Right cardiac atrium (tissue), 5 donors: Measurements from ENCODE around the gene SLC28A1. TPM values are rescaled to one million over a fixed set of nuclear protein-coding genes. Genes with fewer than 3 reads are reported as not detected.

Experiments
- ATAC-seq, 2 donors: fragments of 200-7000 bp; cut with Tn5 transposase; one replicate each; pipeline versions ENCODE4 v1.8.0 to v1.9.1; 2020; ENCODE audit warnings: moderate library complexity in 2 of 2, mild to moderate bottlenecking in 1 of 2
- DNase-seq, 3 donors: peaks; one replicate each; pipeline ENCODE4 v3.0.0-alpha.2; 2020
- H3K27ac ChIP-seq: one replicate; pipeline ENCODE4 v1.5.1; 2013; ENCODE audit warnings: mild to moderate bottlenecking, low read length, control low read depth, moderate library complexity
- H3K27me3 ChIP-seq: one replicate; pipeline ENCODE4 v1.6.1; 2013; ENCODE audit not compliant: control insufficient read depth, insufficient read depth
- H3K4me1 ChIP-seq: one replicate; pipeline ENCODE4 v1.6.1; 2013; ENCODE audit warnings: low read length; ENCODE audit not compliant: control insufficient read depth, insufficient read depth
- H3K4me3 ChIP-seq: one replicate; pipeline ENCODE4 v1.5.1; 2013; ENCODE audit warnings: low read length, control low read depth
- H3K9me3 ChIP-seq: one replicate; pipeline ENCODE4 v1.6.1; 2013; ENCODE audit warnings: low read length; ENCODE audit not compliant: control insufficient read depth
- WGBS: extraction: QIAGEN DNeasy Blood & Tissue Kit; methylation state at CpG from one replicate; pipeline ENCODE4 v1.1.7; 2013; 5-methylcytosine and 5-hydroxymethylcytosine counted together
- intact Hi-C, 4 donors: fragments of 100-400 bp; cut with DNase I; formaldehyde crosslinking; loops; one replicate each; pipeline versions ENCODE4 v1.11.0 to v1.14.0; 2022 to 2023
- polyA plus RNA-seq: library from polyadenylated mRNA; stranded (reverse); fragments of 200-250 nt; gene quantifications from one replicate; pipeline ENCODE4 v1.2.3, GENCODE V29; 2013
- total RNA-seq, 4 donors: library from RNA; stranded (reverse); fragmentation: NEBNext Ultra II Directional; extraction: Animal tissue kit (Norgen Biotek cat#: 25700); gene quantifications; one replicate each; pipeline ENCODE4 v1.2.1, GENCODE V29; 2021
- donor health status: healthy with polysubstance abuse.
- donor health status: DM: no; HTN: yes; CAD: no.
- donor health status: DM: no; HTN: no; CAD: no.
- donor health status: DM: no; HTN: yes; CAD: no; lungs with severe emphysema.
- donor health status: DM: yes; HTN: yes; CAD: no.

Gene SLC28A1
- total and polyA plus RNA-seq, 5 donors, result 0.29 to 0.54 (median 0.37) TPM; not detected in 1

GRCh38 chr15:84940399-84940798 lies 55.9 kb downstream of the SLC28A1 start:
- 81% methylated on average over 3 of the region's 3 CpGs for WGBS
- Histone ChIP-seq H3K4me1 (no peaks in the 10 kb centered on the region), H3K4me3 (no peak overlapping the region), H3K27ac (no peak overlapping the region), H3K9me3 (no peaks in the 10 kb centered on the region), H3K27me3 (no peaks in the 10 kb centered on the region)
- no peak for DNase-seq
- intact Hi-C loops, result loop anchor here in 1 of 4 donors (10.0 kb wide), 1 partner anchor 346 kb away; no protein-coding TSS in a partner anchor
- ATAC-seq, result no peak

- WGBS, result 93% methylated on average over 2 of the region's 2 CpGs
Measured at GRCh38 chr15:84942456-84942855, 58.0 kb downstream of the SLC28A1 start.

GRCh38 chr15:84944311-84944710 lies 59.8 kb downstream of the SLC28A1 start:
- Histone ChIP-seq H3K27ac (no peak overlapping the region), H3K9me3 (no peaks in the 10 kb centered on the region), H3K4me1 (peaks cover 2% of the 10 kb centered on the region), H3K4me3 (no peak overlapping the region), H3K27me3 (no peaks in the 10 kb centered on the region)
- ATAC-seq (peak in 1 of 2 donors; percentile 15), DNase-seq (no peak)
- intact Hi-C loops, result loop anchor here in 1 of 4 donors (10.0 kb wide), 1 partner anchor 350 kb away; no protein-coding TSS in a partner anchor
- WGBS, result 71% methylated on average over 10 of the region's 10 CpGs

More at GRCh38 chr15:84942456-84942855, 58.0 kb downstream of the SLC28A1 start:
- Histone ChIP-seq H3K4me3 (no peak overlapping the region), H3K9me3 (no peaks in the 10 kb centered on the region), H3K27ac (no peak overlapping the region), H3K27me3 (no peaks in the 10 kb centered on the region), H3K4me1 (no peaks in the 10 kb centered on the region)
- DNase-seq, result no peak
- intact Hi-C loops, result loop anchor here in 1 of 4 donors (10.0 kb wide), 1 partner anchor 348 kb away; no protein-coding TSS in a partner anchor
- no peak for ATAC-seq

- Histone ChIP-seq H3K4me3 (no peak overlapping the region), H3K9me3 (no peaks in the 10 kb centered on the region), H3K27ac (no peak overlapping the region), H3K4me1 (peaks cover 2% of the 10 kb centered on the region), H3K27me3 (no peaks in the 10 kb centered on the region)
- DNase-seq (no peak), ATAC-seq (no peak)
- intact Hi-C loops, result loop anchor here in 1 of 4 donors (10.0 kb wide), 1 partner anchor 350 kb away; no protein-coding TSS in a partner anchor
- 93% methylated on average over 11 of the region's 11 CpGs for WGBS
Measured at GRCh38 chr15:84944861-84945260, 60.4 kb downstream of the SLC28A1 start.

- no peak overlapping the region for H3K27ac ChIP-seq
- 96% methylated on average over 5 of the region's 5 CpGs for WGBS
- no peak overlapping the region for H3K4me3 ChIP-seq
- intact Hi-C loops, result loop anchor here in 1 of 4 donors (10.0 kb wide), 1 partner anchor 352 kb away; no protein-coding TSS in a partner anchor
- no peaks in the 10 kb centered on the region for H3K9me3 ChIP-seq
- peaks cover 5% of the 10 kb centered on the region for H3K4me1 ChIP-seq
- ATAC-seq (no peak), DNase-seq (no peak)
- no peaks in the 10 kb centered on the region for H3K27me3 ChIP-seq
Measured at GRCh38 chr15:84946772-84947489, 62.5 kb downstream of the SLC28A1 start.

- no peaks in the 10 kb centered on the region for H3K9me3 ChIP-seq
- DNase-seq, result peak; percentile 62 to 78 (median 66)
- WGBS, result 66% methylated on average over 4 of the region's 4 CpGs
- peak overlapping the region; percentile 45 for H3K27ac ChIP-seq
- H3K27me3 ChIP-seq, result no peaks in the 10 kb centered on the region
- no peak overlapping the region for H3K4me3 ChIP-seq
- peak; percentile 74 to 78 for ATAC-seq
- intact Hi-C loops, result loop anchor here in 1 of 4 donors (10.0 kb wide), 1 partner anchor 353 kb away; no protein-coding TSS in a partner anchor
- peaks cover 5% of the 10 kb centered on the region for H3K4me1 ChIP-seq
Measured at GRCh38 chr15:84947947-84948830, 63.7 kb downstream of the SLC28A1 start.

GRCh38 chr15:84949043-84949442 lies 64.6 kb downstream of the SLC28A1 start:
- H3K4me3 ChIP-seq, result no peak overlapping the region
- no peaks in the 10 kb centered on the region for H3K9me3 ChIP-seq
- intact Hi-C loops, result loop anchor here in 1 of 4 donors (10.0 kb wide), 1 partner anchor 354 kb away; no protein-coding TSS in a partner anchor
- DNase-seq (no peak), ATAC-seq (no peak)
- H3K27me3 ChIP-seq, result no peaks in the 10 kb centered on the region
- peaks cover 5% of the 10 kb centered on the region for H3K4me1 ChIP-seq
- WGBS, result 75% methylated on average over 2 of the region's 2 CpGs
- H3K27ac ChIP-seq, result no peak overlapping the region

GRCh38 chr15:84949845-84950569 lies 65.5 kb downstream of the SLC28A1 start:
- H3K27ac ChIP-seq, result no peak overlapping the region
- no peaks in the 10 kb centered on the region for H3K27me3 ChIP-seq
- DNase-seq (no peak), ATAC-seq (no peak)
- H3K4me1 ChIP-seq, result peaks cover 5% of the 10 kb centered on the region
- WGBS, result 54% methylated on average over 7 of the region's 7 CpGs
- no peaks in the 10 kb centered on the region for H3K9me3 ChIP-seq
- no peak overlapping the region for H3K4me3 ChIP-seq
- intact Hi-C loops, result loop anchor here in 2 of 4 donors (10.0 kb wide), 2 partner anchors 215 to 355 kb away; no protein-coding TSS in a partner anchor

- 77% methylated on average over 7 of the region's 7 CpGs for WGBS
- H3K27me3 ChIP-seq, result no peaks in the 10 kb centered on the region
- peaks cover 5% of the 10 kb centered on the region for H3K4me1 ChIP-seq
- DNase-seq, result no peak
- no peak overlapping the region for H3K27ac ChIP-seq
- intact Hi-C loops, result loop anchor here in 1 of 4 donors (10.0 kb wide), 1 partner anchor 214 kb away; no protein-coding TSS in a partner anchor
- H3K9me3 ChIP-seq, result no peaks in the 10 kb centered on the region
- ATAC-seq, result no peak
- H3K4me3 ChIP-seq, result no peak overlapping the region
Measured at GRCh38 chr15:84950570-84951111, 66.2 kb downstream of the SLC28A1 start.

- no peak for ATAC-seq
- intact Hi-C loops, result loop anchor here in 1 of 4 donors (10.0 kb wide), 1 partner anchor 213 kb away; no protein-coding TSS in a partner anchor
- 79% methylated on average over 5 of the region's 5 CpGs for WGBS
- no peak for DNase-seq
- H3K27me3 ChIP-seq, result no peaks in the 10 kb centered on the region
- no peaks in the 10 kb centered on the region for H3K9me3 ChIP-seq
- no peak overlapping the region for H3K27ac ChIP-seq
- no peak overlapping the region for H3K4me3 ChIP-seq
- H3K4me1 ChIP-seq, result peaks cover 5% of the 10 kb centered on the region
Measured at GRCh38 chr15:84951736-84952135, 67.3 kb downstream of the SLC28A1 start.
